Testis (tissue), 3 donors: ENCODE results near the gene SHC1. TPM values are rescaled to one million over a fixed set of nuclear protein-coding genes. Genes with fewer than 3 reads are reported as not detected.

ENCODE experiments used
- DNase-seq: peaks from one replicate; pipeline ENCODE4 v3.0.0-alpha.2; 2019
- H3K27ac ChIP-seq, 2 donors: fragments of 200-600 bp; sonication (generic); one replicate each; pipeline ENCODE4 v1.5.1; 2019
- H3K27me3 ChIP-seq: fragments of 200-600 bp; sonication (generic); one replicate; pipeline ENCODE4 v1.5.1; 2019
- H3K36me3 ChIP-seq: fragments of 200-600 bp; sonication (generic); one replicate; pipeline ENCODE4 v1.5.1; 2017; ENCODE audit warnings: low read depth; ENCODE audit errors: missing control alignments
- H3K4me1 ChIP-seq: fragments of 200-600 bp; sonication (generic); one replicate; pipeline ENCODE4 v1.5.1; 2019
- H3K4me3 ChIP-seq, 2 donors: fragments of 200-600 bp; sonication (generic); one replicate each; pipeline ENCODE4 v1.5.1; 2017 to 2019
- H3K9me3 ChIP-seq: fragments of 200-600 bp; sonication (generic); one replicate; pipeline ENCODE4 v1.5.1; 2017
- POLR2A ChIP-seq: fragments of 450-650 bp; IDR thresholded peaks from one replicate; pipeline ENCODE4 v1.6.1; 2017; ENCODE audit warnings: antibody characterized with exemption, mild to moderate bottlenecking, moderate library complexity
- WGBS, 2 donors: methylation state at CpG; one replicate each; pipeline ENCODE4 v1.1.5; 2018; 5-methylcytosine and 5-hydroxymethylcytosine counted together
- intact Hi-C: fragments of 100-400 bp; cut with DNase I; formaldehyde crosslinking; loops from one replicate; pipeline ENCODE4 v1.15.1; 2023; ENCODE audit warnings: low total_unique reads
- polyA plus RNA-seq: library from polyadenylated mRNA; stranded (reverse); fragments of 350-450 nt; fragmentation: Illumina TruSeq; extraction: RNeasy Lipid Tissue Mini Kit (QIAGEN cat#74804); gene quantifications from one replicate; pipeline ENCODE4 v1.2.3, GENCODE V29; 2014; ENCODE audit warnings: low read depth, low replicate concordance; ENCODE audit not compliant: insufficient read depth
- total RNA-seq, 2 donors: library from RNA; depleted of rRNA; stranded (reverse); fragments of >200 nt; gene quantifications; one replicate each; pipeline ENCODE4 v1.2.3, GENCODE V29; 2016
- TF ChIP-seq, protein P1 (sequence below), 3 experiments: fragments of 450-650 bp in 2 of 3; fragments of 200-600 bp in 1 of 3; sonication (generic) in 1 of 3; IDR thresholded peaks; one replicate each; pipeline ENCODE4 v1.5.1; 2016 to 2019; ENCODE audit warnings: antibody characterized with exemption in 3 of 3, mild to moderate bottlenecking in 2 of 3, moderate library complexity in 1 of 3

The SHC1 gene
- total and polyA plus RNA-seq, 3 donors from 2014 or later = 47.9 to 59.3 (median 49.0) TPM

GRCh38 chr1:154994591-154994990, 24.0 kb upstream of the SHC1 start:
- Histone ChIP-seq H3K4me3 (no peak overlapping the region), H3K27ac (no peak overlapping the region), H3K36me3 (no peaks in the 10 kb centered on the region), H3K4me1 (peaks cover 7% of the 10 kb centered on the region), H3K9me3 (no peaks in the 10 kb centered on the region), H3K27me3 (no peaks in the 10 kb centered on the region)
- 50 to 81% methylated on average over 2 to 3 of the region's 3 CpGs for WGBS, 2 donors
- no peak for DNase-seq
- intact Hi-C loops = no loop called here
- TF ChIP-seq, protein P1, sequence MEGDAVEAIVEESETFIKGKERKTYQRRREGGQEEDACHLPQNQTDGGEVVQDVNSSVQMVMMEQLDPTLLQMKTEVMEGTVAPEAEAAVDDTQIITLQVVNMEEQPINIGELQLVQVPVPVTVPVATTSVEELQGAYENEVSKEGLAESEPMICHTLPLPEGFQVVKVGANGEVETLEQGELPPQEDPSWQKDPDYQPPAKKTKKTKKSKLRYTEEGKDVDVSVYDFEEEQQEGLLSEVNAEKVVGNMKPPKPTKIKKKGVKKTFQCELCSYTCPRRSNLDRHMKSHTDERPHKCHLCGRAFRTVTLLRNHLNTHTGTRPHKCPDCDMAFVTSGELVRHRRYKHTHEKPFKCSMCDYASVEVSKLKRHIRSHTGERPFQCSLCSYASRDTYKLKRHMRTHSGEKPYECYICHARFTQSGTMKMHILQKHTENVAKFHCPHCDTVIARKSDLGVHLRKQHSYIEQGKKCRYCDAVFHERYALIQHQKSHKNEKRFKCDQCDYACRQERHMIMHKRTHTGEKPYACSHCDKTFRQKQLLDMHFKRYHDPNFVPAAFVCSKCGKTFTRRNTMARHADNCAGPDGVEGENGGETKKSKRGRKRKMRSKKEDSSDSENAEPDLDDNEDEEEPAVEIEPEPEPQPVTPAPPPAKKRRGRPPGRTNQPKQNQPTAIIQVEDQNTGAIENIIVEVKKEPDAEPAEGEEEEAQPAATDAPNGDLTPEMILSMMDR (IDR thresholded peaks at IDR 0.05) = no peak
- TF ChIP-seq POLR2A = no peak

DNA sequence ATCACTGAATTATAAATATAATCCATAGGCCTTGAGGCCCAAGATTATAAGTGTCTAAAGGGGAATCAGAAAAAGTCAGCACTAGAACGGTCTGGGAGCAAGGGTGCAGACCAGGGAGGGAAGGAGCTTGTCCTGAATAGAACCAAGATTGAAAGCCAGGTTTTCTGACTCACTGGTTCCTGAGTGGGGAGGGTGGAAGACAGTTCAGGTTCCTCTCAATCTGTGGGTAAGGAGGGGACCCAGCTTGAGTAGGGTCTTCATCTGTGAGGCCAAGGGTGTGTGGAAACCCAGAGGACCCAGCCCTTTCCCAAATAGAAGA, 23.7 kb upstream of the SHC1 start:
- WGBS, 2 donors = 57 to 75% methylated on average over 1 of the region's 1 CpG
- no peak for DNase-seq
- H3K36me3 ChIP-seq = no peaks in the 10 kb centered on the region
- H3K27ac ChIP-seq = no peak overlapping the region
- intact Hi-C loops = no loop called here
- no peaks in the 10 kb centered on the region for H3K27me3 ChIP-seq
- TF ChIP-seq, protein P1 (IDR thresholded peaks at IDR 0.05) = no peak
- TF ChIP-seq POLR2A = no peak
- H3K4me1 ChIP-seq = peaks cover 3% of the 10 kb centered on the region
- no peaks in the 10 kb centered on the region for H3K9me3 ChIP-seq
- H3K4me3 ChIP-seq = no peak overlapping the region

GRCh38 chr1:154993572-154994268, 23.2 kb upstream of the SHC1 start, which contains the start of gene LENEP:
Gene LENEP (plus strand): TSS chr1:154993586. CDS start chr1:154993608, 22 bp downstream.
- H3K36me3 ChIP-seq = no peaks in the 10 kb centered on the region
- 74 to 81% methylated on average over 7 to 8 of the region's 8 CpGs for WGBS, 2 donors
- no peak for DNase-seq
- no peak within 1 kb of the TSS for H3K27ac ChIP-seq
- no peaks in the 10 kb centered on the region for H3K4me1 ChIP-seq
- H3K9me3 ChIP-seq = no peaks in the 10 kb centered on the region
- intact Hi-C loops = no loop called here
- TF ChIP-seq, protein P1 (IDR thresholded peaks at IDR 0.05) = no peak
- TF ChIP-seq POLR2A = no peak
- no peaks in the 10 kb centered on the region for H3K27me3 ChIP-seq
- no peak within 1 kb of the TSS for H3K4me3 ChIP-seq

GRCh38 chr1:154992721-154993571, 22.4 kb upstream of the SHC1 start:
- no peaks in the 10 kb centered on the region for H3K4me1 ChIP-seq
- no peaks in the 10 kb centered on the region for H3K36me3 ChIP-seq
- H3K4me3 ChIP-seq = no peak overlapping the region
- no peak overlapping the region for H3K27ac ChIP-seq
- intact Hi-C loops = no loop called here
- DNase-seq = no peak
- TF ChIP-seq, protein P1 (IDR thresholded peaks at IDR 0.05) = no peak
- no peak for TF ChIP-seq POLR2A
- 78 to 85% methylated on average over 14 of the region's 14 CpGs for WGBS, 2 donors
- no peaks in the 10 kb centered on the region for H3K27me3 ChIP-seq
- H3K9me3 ChIP-seq = no peaks in the 10 kb centered on the region
